ENCODE measurements around the gene ABCA13. TPM values are rescaled to one million over a fixed set of nuclear protein-coding genes. Genes with fewer than 3 reads are reported as not detected.

Gene ABCA13
- total and polyA plus RNA-seq, 3 experiments from 2014 or later = not detected

GRCh38 chr7:48311464-48312100 lies 140.3 kb downstream of the ABCA13 start:
- Mint-ChIP-seq H3K27ac (no peak overlapping the region), H3K4me1 (no peaks in the 10 kb centered on the region), H3K4me3 (no peak overlapping the region), H3K27me3 (no peaks in the 10 kb centered on the region), H3K36me3 (no peaks in the 10 kb centered on the region), H3K9me3 (no peaks in the 10 kb centered on the region)
- CTCF ChIA-PET = no interaction called here
- H3K4me3 ChIP-seq (ENCODE audit: low read length) = no peak overlapping the region
- H3K9me3 ChIP-seq (ENCODE audit: low read length) = no peaks in the 10 kb centered on the region
- H3K27ac ChIP-seq (ENCODE audit: low read depth, low read length) = no peak overlapping the region
- POLR2A ChIA-PET = no interaction called here
- no peaks in the 10 kb centered on the region for H3K27me3 ChIP-seq (ENCODE audit: insufficient read depth, low read length, poor library complexity, severe bottlenecking)
- H3K36me3 ChIP-seq (ENCODE audit: insufficient read depth, low read length) = no peaks in the 10 kb centered on the region
- DNase-seq = no peak
- no peaks in the 10 kb centered on the region for H3K4me1 ChIP-seq (ENCODE audit: insufficient read depth, low read length)

GRCh38 chr7:48312151-48312550 lies 140.9 kb downstream of the ABCA13 start:
- Mint-ChIP-seq H3K36me3 (no peaks in the 10 kb centered on the region), H3K4me1 (no peaks in the 10 kb centered on the region), H3K9me3 (no peaks in the 10 kb centered on the region), H3K27ac (no peak overlapping the region), H3K27me3 (no peaks in the 10 kb centered on the region), H3K4me3 (no peak overlapping the region)
- Histone ChIP-seq H3K4me3 (ENCODE audit: low read length) (no peak overlapping the region), H3K36me3 (ENCODE audit: insufficient read depth, low read length) (no peaks in the 10 kb centered on the region), H3K9me3 (ENCODE audit: low read length) (no peaks in the 10 kb centered on the region), H3K27ac (ENCODE audit: low read depth, low read length) (no peak overlapping the region), H3K27me3 (ENCODE audit: insufficient read depth, low read length, poor library complexity, severe bottlenecking) (no peaks in the 10 kb centered on the region), H3K4me1 (ENCODE audit: insufficient read depth, low read length) (no peaks in the 10 kb centered on the region)
- no peak for DNase-seq
- ChIA-PET CTCF (no interaction called here), POLR2A (no interaction called here)

GRCh38 chr7:48316768-48317167 lies 145.5 kb downstream of the ABCA13 start:
- Histone ChIP-seq H3K36me3 (ENCODE audit: insufficient read depth, low read length) (no peaks in the 10 kb centered on the region), H3K4me1 (ENCODE audit: insufficient read depth, low read length) (no peaks in the 10 kb centered on the region), H3K27ac (ENCODE audit: low read depth, low read length) (no peak overlapping the region), H3K27me3 (ENCODE audit: insufficient read depth, low read length, poor library complexity, severe bottlenecking) (no peaks in the 10 kb centered on the region), H3K4me3 (ENCODE audit: low read length) (no peak overlapping the region), H3K9me3 (ENCODE audit: low read length) (no peaks in the 10 kb centered on the region)
- DNase-seq = no peak
- Mint-ChIP-seq H3K36me3 (no peaks in the 10 kb centered on the region), H3K27me3 (no peaks in the 10 kb centered on the region), H3K27ac (no peak overlapping the region), H3K4me1 (no peaks in the 10 kb centered on the region), H3K9me3 (peaks cover 0 to 1% (median 0%) of the 10 kb centered on the region in 5 donors), H3K4me3 (no peak overlapping the region)
- ChIA-PET CTCF (no interaction called here), POLR2A (no interaction called here)

- no peaks in the 10 kb centered on the region for H3K27me3 Mint-ChIP-seq
- H3K36me3 Mint-ChIP-seq = no peaks in the 10 kb centered on the region
- Histone ChIP-seq H3K4me3 (ENCODE audit: low read length) (no peak overlapping the region), H3K4me1 (ENCODE audit: insufficient read depth, low read length) (no peaks in the 10 kb centered on the region), H3K36me3 (ENCODE audit: insufficient read depth, low read length) (no peaks in the 10 kb centered on the region), H3K9me3 (ENCODE audit: low read length) (no peaks in the 10 kb centered on the region), H3K27ac (ENCODE audit: low read depth, low read length) (no peak overlapping the region), H3K27me3 (ENCODE audit: insufficient read depth, low read length, poor library complexity, severe bottlenecking) (no peaks in the 10 kb centered on the region)
- no peak overlapping the region for H3K4me3 Mint-ChIP-seq
- H3K27ac Mint-ChIP-seq = no peak overlapping the region
- ChIA-PET POLR2A (no interaction called here), CTCF (no interaction called here)
- H3K9me3 Mint-ChIP-seq = peaks cover 0 to 1% (median 0%) of the 10 kb centered on the region in 5 donors
- no peaks in the 10 kb centered on the region for H3K4me1 Mint-ChIP-seq
- DNase-seq = no peak
Observed at GRCh38 chr7:48317360-48317759, 146.1 kb downstream of the ABCA13 start.

- POLR2A ChIA-PET = no interaction called here
- no peaks in the 10 kb centered on the region for H3K9me3 ChIP-seq (ENCODE audit: low read length)
- Mint-ChIP-seq H3K36me3 (no peaks in the 10 kb centered on the region), H3K4me1 (no peaks in the 10 kb centered on the region), H3K27me3 (no peaks in the 10 kb centered on the region), H3K9me3 (peaks cover 9 to 15% (median 10%) of the 10 kb centered on the region in 5 donors), H3K4me3 (no peak overlapping the region), H3K27ac (no peak overlapping the region)
- DNase-seq = no peak
- no peak overlapping the region for H3K27ac ChIP-seq (ENCODE audit: low read depth, low read length)
- H3K27me3 ChIP-seq (ENCODE audit: insufficient read depth, low read length, poor library complexity, severe bottlenecking) = no peaks in the 10 kb centered on the region
- H3K36me3 ChIP-seq (ENCODE audit: insufficient read depth, low read length) = no peaks in the 10 kb centered on the region
- CTCF ChIA-PET = no interaction called here
- no peak overlapping the region for H3K4me3 ChIP-seq (ENCODE audit: low read length)
- H3K4me1 ChIP-seq (ENCODE audit: insufficient read depth, low read length) = no peaks in the 10 kb centered on the region
Observed at GRCh38 chr7:48321319-48322010, 150.2 kb downstream of the ABCA13 start.

- Mint-ChIP-seq H3K4me3 (no peak overlapping the region), H3K27me3 (peaks cover 0 to 3% of the 10 kb centered on the region in 2 donors), H3K9me3 (no peaks in the 10 kb centered on the region), H3K4me1 (no peaks in the 10 kb centered on the region), H3K27ac (no peak overlapping the region), H3K36me3 (no peaks in the 10 kb centered on the region)
- Histone ChIP-seq H3K9me3 (ENCODE audit: low read length) (no peaks in the 10 kb centered on the region), H3K36me3 (ENCODE audit: insufficient read depth, low read length) (no peaks in the 10 kb centered on the region), H3K27me3 (ENCODE audit: insufficient read depth, low read length, poor library complexity, severe bottlenecking) (no peaks in the 10 kb centered on the region), H3K4me3 (ENCODE audit: low read length) (no peak overlapping the region), H3K4me1 (ENCODE audit: insufficient read depth, low read length) (no peaks in the 10 kb centered on the region), H3K27ac (ENCODE audit: low read depth, low read length) (no peak overlapping the region)
- no peak for DNase-seq
- POLR2A ChIA-PET = no interaction called here
- CTCF ChIA-PET = no interaction called here
Observed at GRCh38 chr7:48337012-48337621, 165.9 kb downstream of the ABCA13 start.

- no peaks in the 10 kb centered on the region for H3K4me1 Mint-ChIP-seq
Observed at GRCh38 chr7:48337781-48338180, 166.5 kb downstream of the ABCA13 start.

GRCh38 chr7:48347230-48347825 lies 176.1 kb downstream of the ABCA13 start:
- Histone ChIP-seq H3K36me3 (ENCODE audit: insufficient read depth, low read length) (no peaks in the 10 kb centered on the region), H3K27me3 (ENCODE audit: insufficient read depth, low read length, poor library complexity, severe bottlenecking) (no peaks in the 10 kb centered on the region), H3K4me1 (ENCODE audit: insufficient read depth, low read length) (no peaks in the 10 kb centered on the region), H3K27ac (ENCODE audit: low read depth, low read length) (no peak overlapping the region), H3K9me3 (ENCODE audit: low read length) (no peaks in the 10 kb centered on the region), H3K4me3 (ENCODE audit: low read length) (no peak overlapping the region)
- Mint-ChIP-seq H3K27me3 (peaks cover 3% of the 10 kb centered on the region in 2 donors), H3K36me3 (no peaks in the 10 kb centered on the region), H3K4me1 (no peaks in the 10 kb centered on the region), H3K27ac (no peak overlapping the region), H3K9me3 (no peaks in the 10 kb centered on the region), H3K4me3 (no peak overlapping the region)
- ChIA-PET POLR2A (no interaction called here), CTCF (no interaction called here)
- no peak for DNase-seq

More at GRCh38 chr7:48337781-48338180, 166.5 kb downstream of the ABCA13 start:
- DNase-seq = no peak
- no peaks in the 10 kb centered on the region for H3K27me3 ChIP-seq (ENCODE audit: insufficient read depth, low read length, poor library complexity, severe bottlenecking)
- Mint-ChIP-seq H3K9me3 (no peaks in the 10 kb centered on the region), H3K27ac (no peak overlapping the region), H3K27me3 (peaks cover 0 to 3% of the 10 kb centered on the region in 2 donors), H3K4me3 (no peak overlapping the region), H3K36me3 (no peaks in the 10 kb centered on the region)
- H3K36me3 ChIP-seq (ENCODE audit: insufficient read depth, low read length) = no peaks in the 10 kb centered on the region
- ChIA-PET CTCF (no interaction called here), POLR2A (no interaction called here)
- H3K9me3 ChIP-seq (ENCODE audit: low read length) = no peaks in the 10 kb centered on the region
- H3K27ac ChIP-seq (ENCODE audit: low read depth, low read length) = no peak overlapping the region
- no peak overlapping the region for H3K4me3 ChIP-seq (ENCODE audit: low read length)
- H3K4me1 ChIP-seq (ENCODE audit: insufficient read depth, low read length) = no peaks in the 10 kb centered on the region

Data from CD8-positive, alpha-beta memory T cell (primary cell).